Activated naive CD4-positive, alpha-beta T cell treated with anti-CD3 and anti-CD28 coated beads for 36 hours (primary cell): ENCODE results near the gene NCOA5. TPM values are rescaled to one million over a fixed set of nuclear protein-coding genes. Genes with fewer than 3 reads are reported as not detected.

Experiments used
- CTCF ChIA-PET: fragments of 350-600 bp; sonication (Branson Sonifier 250); formaldehyde crosslinking; loops from one replicate; lab custom pipeline; 2021; ENCODE audit warnings: antibody characterized with exemption; lab: Charles Lee
- DNase-seq: peaks from one replicate; pipeline ENCODE4 v3.0.0-alpha.2; 2020
- H3K27ac Mint-ChIP-seq: one replicate; pipeline ENCODE4 v1.8.0; 2021; ENCODE audit warnings: mild to moderate bottlenecking, mixed read lengths
- H3K27me3 Mint-ChIP-seq: one replicate; pipeline ENCODE4 v1.8.0; 2021; ENCODE audit warnings: low read depth, mixed read lengths
- H3K36me3 Mint-ChIP-seq: one replicate; pipeline ENCODE4 v1.8.0; 2021; ENCODE audit warnings: low read depth, mixed read lengths
- H3K4me1 Mint-ChIP-seq: one replicate; pipeline ENCODE4 v1.8.0; 2021; ENCODE audit warnings: low read depth, mixed read lengths
- H3K4me3 Mint-ChIP-seq: one replicate; pipeline ENCODE4 v1.8.0; 2021; ENCODE audit warnings: mild to moderate bottlenecking, moderate library complexity, mixed read lengths
- H3K9me3 Mint-ChIP-seq: one replicate; pipeline ENCODE4 v1.8.0; 2021; ENCODE audit warnings: mixed read lengths
- intact Hi-C: fragments of 100-400 bp; cut with micrococcal nuclease; formaldehyde crosslinking; loops from one replicate; pipeline ENCODE4 v1.15.1; 2023
- total RNA-seq, 2 experiments: library from RNA; stranded (reverse); gene quantifications; one replicate each; pipeline ENCODE4 v1.2.3, GENCODE V29; 2021

Gene NCOA5
- total RNA-seq, 2 experiments from 2014 or later: 4.4 to 5.1 TPM

- Mint-ChIP-seq H3K4me3 (no peak overlapping the region), H3K36me3 (peaks cover 11% of the 10 kb centered on the region), H3K27ac (no peak overlapping the region), H3K4me1 (peaks cover 26% of the 10 kb centered on the region), H3K27me3 (peaks cover 24% of the 10 kb centered on the region), H3K9me3 (no peaks in the 10 kb centered on the region)
- CTCF ChIA-PET: interaction anchor here (1.0 kb wide), 1 partner anchor 42 kb away, joined by 4 read pairs; no protein-coding TSS in a partner anchor
- intact Hi-C loops: no loop called here
- DNase-seq: no peak
Observed at GRCh38 chr20:46056027-46056833, 33.5 kb downstream of the NCOA5 start.

- Mint-ChIP-seq H3K9me3 (no peaks in the 10 kb centered on the region), H3K27me3 (peaks cover 27% of the 10 kb centered on the region), H3K27ac (no peak overlapping the region), H3K4me1 (peaks cover 18% of the 10 kb centered on the region), H3K4me3 (no peak overlapping the region), H3K36me3 (peaks cover 3% of the 10 kb centered on the region)
- intact Hi-C loops: no loop called here
- CTCF ChIA-PET: interaction anchor here (1.0 kb wide), 1 partner anchor 41 kb away, joined by 4 read pairs; no protein-coding TSS in a partner anchor
- DNase-seq: no peak
Observed at GRCh38 chr20:46055269-46055668, 34.5 kb downstream of the NCOA5 start.

GRCh38 chr20:46054606-46055005 lies 35.2 kb downstream of the NCOA5 start:
- Mint-ChIP-seq H3K36me3 (no peaks in the 10 kb centered on the region), H3K9me3 (no peaks in the 10 kb centered on the region), H3K27me3 (peaks cover 26% of the 10 kb centered on the region), H3K4me1 (peaks cover 11% of the 10 kb centered on the region), H3K27ac (no peak overlapping the region), H3K4me3 (no peak overlapping the region)
- CTCF ChIA-PET: no interaction called here
- no peak for DNase-seq
- intact Hi-C loops: no loop called here

GRCh38 chr20:46053416-46053815 lies 36.3 kb downstream of the NCOA5 start:
- Mint-ChIP-seq H3K4me1 (peaks cover 2% of the 10 kb centered on the region), H3K27me3 (peaks cover 18% of the 10 kb centered on the region), H3K36me3 (no peaks in the 10 kb centered on the region), H3K9me3 (no peaks in the 10 kb centered on the region), H3K4me3 (no peak overlapping the region), H3K27ac (no peak overlapping the region)
- CTCF ChIA-PET: interaction anchor here (0.6 kb wide), 1 partner anchor 440 kb away, joined by 3 read pairs; no protein-coding TSS in a partner anchor
- intact Hi-C loops: no loop called here
- DNase-seq: no peak

- DNase-seq: no peak
- no peak overlapping the region for H3K27ac Mint-ChIP-seq
- CTCF ChIA-PET: interaction anchor here (0.5 kb wide), 1 partner anchor 153 kb away, joined by 4 read pairs; no protein-coding TSS in a partner anchor
- no peak overlapping the region for H3K4me3 Mint-ChIP-seq
- no peaks in the 10 kb centered on the region for H3K4me1 Mint-ChIP-seq
- H3K9me3 Mint-ChIP-seq: no peaks in the 10 kb centered on the region
- peaks cover 12% of the 10 kb centered on the region for H3K27me3 Mint-ChIP-seq
- H3K36me3 Mint-ChIP-seq: no peaks in the 10 kb centered on the region
- intact Hi-C loops: no loop called here
Observed at GRCh38 chr20:46051556-46052308, 38.0 kb downstream of the NCOA5 start.

GRCh38 chr20:46050885-46051284 lies 38.9 kb downstream of the NCOA5 start:
- CTCF ChIA-PET: no interaction called here
- intact Hi-C loops: no loop called here
- no peaks in the 10 kb centered on the region for H3K9me3 Mint-ChIP-seq
- H3K4me3 Mint-ChIP-seq: no peak overlapping the region
- H3K4me1 Mint-ChIP-seq: no peaks in the 10 kb centered on the region
- peaks cover 14% of the 10 kb centered on the region for H3K27me3 Mint-ChIP-seq
- H3K36me3 Mint-ChIP-seq: no peaks in the 10 kb centered on the region
- DNase-seq: no peak
- no peak overlapping the region for H3K27ac Mint-ChIP-seq

GRCh38 chr20:46050444-46050843 lies 39.3 kb downstream of the NCOA5 start:
- Mint-ChIP-seq H3K27me3 (peaks cover 12% of the 10 kb centered on the region), H3K4me3 (no peak overlapping the region), H3K9me3 (no peaks in the 10 kb centered on the region), H3K36me3 (no peaks in the 10 kb centered on the region), H3K4me1 (no peaks in the 10 kb centered on the region), H3K27ac (no peak overlapping the region)
- intact Hi-C loops: no loop called here
- CTCF ChIA-PET: no interaction called here
- DNase-seq: no peak

GRCh38 chr20:46049815-46050214 lies 39.9 kb downstream of the NCOA5 start:
- no peak overlapping the region for H3K4me3 Mint-ChIP-seq
- intact Hi-C loops: no loop called here

GRCh38 chr20:46049190-46049589 lies 40.6 kb downstream of the NCOA5 start:
- Mint-ChIP-seq H3K4me3 (no peak overlapping the region), H3K9me3 (no peaks in the 10 kb centered on the region), H3K36me3 (no peaks in the 10 kb centered on the region), H3K4me1 (no peaks in the 10 kb centered on the region), H3K27ac (no peak overlapping the region), H3K27me3 (peaks cover 10% of the 10 kb centered on the region)
- intact Hi-C loops: no loop called here
- no peak for DNase-seq
- CTCF ChIA-PET: no interaction called here

More at GRCh38 chr20:46049815-46050214, 39.9 kb downstream of the NCOA5 start:
- Mint-ChIP-seq H3K4me1 (no peaks in the 10 kb centered on the region), H3K36me3 (no peaks in the 10 kb centered on the region), H3K9me3 (no peaks in the 10 kb centered on the region), H3K27me3 (peaks cover 9% of the 10 kb centered on the region), H3K27ac (no peak overlapping the region)
- CTCF ChIA-PET: no interaction called here
- no peak for DNase-seq

GRCh38 chr20:46047821-46048220 lies 41.9 kb downstream of the NCOA5 start:
- no peaks in the 10 kb centered on the region for H3K9me3 Mint-ChIP-seq
- CTCF ChIA-PET: no interaction called here
- no peaks in the 10 kb centered on the region for H3K4me1 Mint-ChIP-seq
- H3K27me3 Mint-ChIP-seq: peaks cover 16% of the 10 kb centered on the region
- H3K4me3 Mint-ChIP-seq: no peak overlapping the region
- no peak overlapping the region for H3K27ac Mint-ChIP-seq
- H3K36me3 Mint-ChIP-seq: no peaks in the 10 kb centered on the region
- DNase-seq: no peak
- intact Hi-C loops: no loop called here

- CTCF ChIA-PET: no interaction called here
- H3K27me3 Mint-ChIP-seq: peaks cover 26% of the 10 kb centered on the region
- intact Hi-C loops: no loop called here
- H3K9me3 Mint-ChIP-seq: no peaks in the 10 kb centered on the region
- H3K27ac Mint-ChIP-seq: no peak overlapping the region
- DNase-seq: no peak
- H3K36me3 Mint-ChIP-seq: no peaks in the 10 kb centered on the region
- no peak overlapping the region for H3K4me3 Mint-ChIP-seq
- H3K4me1 Mint-ChIP-seq: no peaks in the 10 kb centered on the region
Observed at GRCh38 chr20:46046588-46047310, 43.0 kb downstream of the NCOA5 start.

- intact Hi-C loops: no loop called here
- no peak overlapping the region for H3K27ac Mint-ChIP-seq
- peaks cover 32% of the 10 kb centered on the region for H3K27me3 Mint-ChIP-seq
- no peaks in the 10 kb centered on the region for H3K36me3 Mint-ChIP-seq
- H3K4me3 Mint-ChIP-seq: no peak overlapping the region
- DNase-seq: no peak
- CTCF ChIA-PET: no interaction called here
- no peaks in the 10 kb centered on the region for H3K9me3 Mint-ChIP-seq
- H3K4me1 Mint-ChIP-seq: no peaks in the 10 kb centered on the region
Observed at GRCh38 chr20:46044896-46045295, 44.9 kb downstream of the NCOA5 start.
